Heart left ventricle (tissue), 16 donors: Measurements from ENCODE around the gene SLC1A7. TPM values are rescaled to one million over a fixed set of nuclear protein-coding genes. Genes with fewer than 3 reads are reported as not detected.

ENCODE experiments used
- ATAC-seq, 4 donors: fragments of 200-7000 bp; cut with Tn5 transposase; one replicate each; pipeline ENCODE4 v1.9.1; 2020 to 2022; ENCODE audit warnings: moderate library complexity in 4 of 4, mild to moderate bottlenecking in 3 of 4, moderate number of reproducible peaks in 1 of 4
- DNase-seq, 5 donors: peaks; one replicate each; pipeline ENCODE4 v3.0.0-alpha.2; 2020
- H3K27ac ChIP-seq, 12 donors: fragments of 200-600 bp; sonication (generic) in 4 of 12; one replicate each; pipeline versions ENCODE4 v1.5.0 to v1.8.0; 2016 to 2022; ENCODE audit warnings: mild to moderate bottlenecking in 2 of 12
- H3K27me3 ChIP-seq, 9 donors: fragments of 200-600 bp; sonication (generic) in 2 of 9; one replicate each; pipeline versions ENCODE4 v1.5.1 to v1.8.0; 2016 to 2022; ENCODE audit warnings: mild to moderate bottlenecking in 3 of 9
- H3K36me3 ChIP-seq, 9 donors: fragments of 200-600 bp; sonication (generic) in 2 of 9; one replicate each; pipeline versions ENCODE4 v1.5.0 to v1.8.0; 2018 to 2022; ENCODE audit warnings: mild to moderate bottlenecking in 2 of 9
- H3K4me1 ChIP-seq, 12 donors: fragments of 200-600 bp; sonication (generic) in 4 of 12; one replicate each; pipeline versions ENCODE4 v1.5.0 to v1.8.0; 2016 to 2022; ENCODE audit warnings: mild to moderate bottlenecking in 3 of 12
- H3K4me3 ChIP-seq, 12 donors: fragments of 200-600 bp; sonication (generic) in 4 of 12; one replicate each; pipeline versions ENCODE4 v1.5.0 to v1.8.0; 2017 to 2022; ENCODE audit warnings: mild to moderate bottlenecking in 9 of 12, moderate library complexity in 4 of 12
- H3K9me3 ChIP-seq, 12 donors: fragments of 200-600 bp; sonication (generic) in 4 of 12; one replicate each; pipeline versions ENCODE4 v1.5.0 to v1.8.0; 2016 to 2022; ENCODE audit warnings: mild to moderate bottlenecking in 1 of 12
- CTCF ChIP-seq, 12 donors: fragments of 200-600 bp; sonication (generic) in 4 of 12; IDR thresholded peaks; one replicate each; pipeline versions ENCODE4 v1.5.0 to v1.8.0; 2018 to 2022; ENCODE audit warnings: antibody characterized with exemption in 12 of 12, mild to moderate bottlenecking in 5 of 12
- POLR2A ChIP-seq, 2 donors: fragments of 450-650 bp; IDR thresholded peaks; one replicate each; pipeline ENCODE4 v1.6.1; 2017; ENCODE audit warnings: antibody characterized with exemption in 2 of 2, mild to moderate bottlenecking in 2 of 2, moderate library complexity in 2 of 2
- WGBS, 4 donors: extraction: QIAGEN DNeasy Blood & Tissue Kit in 2 of 4; methylation state at CpG; one replicate each; pipeline versions ENCODE4 v1.1.5 to v1.1.7; 2013 to 2018; 5-methylcytosine and 5-hydroxymethylcytosine counted together
- intact Hi-C, 10 donors: fragments of 100-400 bp; cut with DNase I; formaldehyde crosslinking; loops; one replicate each; pipeline versions ENCODE4 v1.11.1 to v1.14.2; 2022
- polyA plus RNA-seq, 2 donors: library from polyadenylated mRNA; stranded (reverse); fragments of 200-250 nt; gene quantifications; one replicate each; pipeline ENCODE4 v1.2.3, GENCODE V29; 2013
- total RNA-seq, 9 donors: library from RNA; depleted of rRNA in 2 of 9; stranded (reverse); fragments of >200 nt in 2 of 9; fragmentation: NEBNext Ultra II Directional in 3 of 9; extraction: Animal tissue kit (Norgen Biotek cat#: 25700) in 3 of 9; gene quantifications; one replicate each; pipeline versions ENCODE4 v1.1.0 to v1.2.4, GENCODE V29; 2016 to 2023
- donor health status: ischemic (EF 13 %, LVEDD 7.1; RV severe dilation, severe dysfunction).
- donor health status: healthy with polysubstance abuse.
- donor health status: DM: no; HTN: yes; CAD: no.
- donor health status: DM: no; HTN: no; CAD: no.
- donor health status: ischemic (EF 25% LVEDD 6.9; RV normal size, moderate dysfunction).
- donor health status: ischemic (EF 25% LVEDD 5.7; RV mildly dilated, moderate dysfunction).
- donor health status: healthy.
- donor health status: DM: yes; HTN: yes; CAD: no.
- donor health status: ischemic (EF 35%, LVEDD 5.7; RV mildly dilated, moderate dysfunction).
- donor health status: nonischemic (EF 11% LVEDD 7.7; RV severe dilation, severe dysfunction).
- donor health status: DM: yes; HTN: yes; CAD: no.
- donor health status: PGD.
- donor health status: ischemic (EF 29% LVEDD 5.4; RV normal size, mild dysfunction).
- donor health status: nonischemic (EF 23%, LVEDD 6.1; RV moderate dilation, normal function).

The SLC1A7 gene
- total and polyA plus RNA-seq, 11 donors: 0.07 to 1.1 (median 0.33) TPM; not detected in 2

GRCh38 chr1:53061123-53061858 is 81.1 kb downstream of the SLC1A7 start:
- intact Hi-C loops: loop anchor here in 4 of 10 donors (5.0 to 10.0 kb wide), 6 partner anchors 44 to 124 kb away; no protein-coding TSS in a partner anchor
- TF ChIP-seq POLR2A (IDR thresholded peaks at IDR 0.05) (no peak), CTCF (IDR thresholded peaks at IDR 0.05) (no peak)

GRCh38 chr1:53060579-53060978 is 81.9 kb downstream of the SLC1A7 start:
- WGBS, 4 donors: 75 to 83% (median 79%) methylated on average over 1 of the region's 1 CpG
- intact Hi-C loops: loop anchor here in 4 of 10 donors (5.0 to 10.0 kb wide), 6 partner anchors 43 to 124 kb away; no protein-coding TSS in a partner anchor
- Histone ChIP-seq H3K27ac (peak overlapping the region in 7 of 12 donors; percentile 64 to 90 (median 86)), H3K9me3 (no peaks in the 10 kb centered on the region), H3K4me1 (peaks cover 0 to 41% (median 18%) of the 10 kb centered on the region in 12 donors), H3K36me3 (no peaks in the 10 kb centered on the region), H3K27me3 (peaks cover 0 to 28% (median 3%) of the 10 kb centered on the region in 9 donors), H3K4me3 (no peak overlapping the region)
- DNase-seq (no peak), ATAC-seq (no peak)
- TF ChIP-seq CTCF (IDR thresholded peaks at IDR 0.05) (no peak), POLR2A (IDR thresholded peaks at IDR 0.05) (no peak)

More at GRCh38 chr1:53061123-53061858, 81.1 kb downstream of the SLC1A7 start:
- H3K4me3 ChIP-seq: peak overlapping the region; percentile 55 to 89 (median 71)
- no peaks in the 10 kb centered on the region for H3K36me3 ChIP-seq
- peaks cover 0 to 45% (median 18%) of the 10 kb centered on the region in 12 donors for H3K4me1 ChIP-seq
- H3K9me3 ChIP-seq: no peaks in the 10 kb centered on the region
- peak; percentile 35 to 54 (median 52) for ATAC-seq
- H3K27ac ChIP-seq: peak overlapping the region in 11 of 12 donors; percentile 34 to 90 (median 78)
- WGBS, 4 donors: 47 to 84% (median 53%) methylated on average over 10 to 19 of the region's 19 CpGs
- peaks cover 0 to 28% (median 3%) of the 10 kb centered on the region in 9 donors for H3K27me3 ChIP-seq
- peak in 3 of 5 donors; percentile 65 to 79 (median 68) for DNase-seq

- peak overlapping the region in 8 of 12 donors; percentile 6 to 72 (median 42) for H3K27ac ChIP-seq
- intact Hi-C loops: loop anchor here in 1 of 10 donors (5.0 kb wide), 1 partner anchor 40 kb away; no protein-coding TSS in a partner anchor
Observed at GRCh38 chr1:53057127-53057526, 85.3 kb downstream of the SLC1A7 start.

More at GRCh38 chr1:53057127-53057526, 85.3 kb downstream of the SLC1A7 start:
- peak in 3 of 4 donors; percentile 13 to 40 (median 25) for ATAC-seq
- 69 to 76% (median 72%) methylated on average over 2 of the region's 2 CpGs for WGBS, 4 donors
- Histone ChIP-seq H3K4me3 (no peak overlapping the region), H3K9me3 (no peaks in the 10 kb centered on the region), H3K4me1 (peaks cover 0 to 36% (median 7%) of the 10 kb centered on the region in 12 donors), H3K27me3 (peaks cover 0 to 16% (median under 1%) of the 10 kb centered on the region in 9 donors), H3K36me3 (peaks cover 0 to 20% (median 12%) of the 10 kb centered on the region in 9 donors)
- TF ChIP-seq POLR2A (IDR thresholded peaks at IDR 0.05): no peak
- no peak for TF ChIP-seq CTCF (IDR thresholded peaks at IDR 0.05)
- no peak for DNase-seq
